GM12873 (cell line): ENCODE results near the gene S100A1.

ENCODE experiments used
- CTCF ChIP-seq: IDR thresholded peaks from 2 replicates; pipeline ENCODE4 v1.5.1; 2012; ENCODE audit warnings: low read depth, mild to moderate bottlenecking, moderate library complexity, low read length, control low read depth; ENCODE audit not compliant: insufficient read depth; ENCODE audit errors: missing control alignments

The S100A1 gene

DNA sequence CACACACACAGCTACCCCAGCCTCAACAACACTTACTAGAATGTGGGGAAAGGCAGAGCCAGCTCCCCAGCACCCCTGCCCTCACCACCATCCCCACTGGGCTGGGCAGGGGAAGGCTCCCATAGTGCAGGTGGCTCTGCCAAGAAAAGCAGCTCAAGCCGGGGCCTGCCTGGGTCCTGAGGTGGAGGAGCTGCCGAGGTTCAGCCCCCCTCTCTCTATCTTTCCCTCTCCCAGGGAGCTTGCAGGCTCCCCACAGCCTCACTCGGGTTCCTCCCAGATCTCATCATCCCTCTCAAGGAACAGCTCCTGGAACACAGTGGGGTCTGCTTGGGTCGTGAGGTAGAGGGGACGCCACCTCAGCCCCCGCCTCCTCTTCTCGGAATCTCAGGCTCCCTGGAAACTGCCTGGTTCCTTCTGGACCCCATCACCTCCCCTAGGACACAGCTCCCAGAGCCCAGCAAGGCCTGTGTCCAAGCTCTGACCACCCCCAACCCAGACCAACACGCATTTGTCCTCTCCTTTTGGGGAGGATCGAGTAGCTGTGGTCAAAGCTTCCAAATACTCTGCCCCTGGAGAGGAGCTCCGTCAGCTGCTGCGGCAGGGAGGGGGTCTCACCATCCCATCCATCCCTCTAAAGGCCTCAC lies 16.0 kb upstream of the S100A1 start:
- no peak for TF ChIP-seq CTCF

GRCh38 chr1:153612755-153613331 lies 15.4 kb upstream of the S100A1 start, which contains the start of gene S100A16:
TSS of gene S100A16 (minus strand) at chr1:153613137. CDS start at chr1:153608151, 4,986 bp downstream.
- TF ChIP-seq CTCF = no peak

DNA sequence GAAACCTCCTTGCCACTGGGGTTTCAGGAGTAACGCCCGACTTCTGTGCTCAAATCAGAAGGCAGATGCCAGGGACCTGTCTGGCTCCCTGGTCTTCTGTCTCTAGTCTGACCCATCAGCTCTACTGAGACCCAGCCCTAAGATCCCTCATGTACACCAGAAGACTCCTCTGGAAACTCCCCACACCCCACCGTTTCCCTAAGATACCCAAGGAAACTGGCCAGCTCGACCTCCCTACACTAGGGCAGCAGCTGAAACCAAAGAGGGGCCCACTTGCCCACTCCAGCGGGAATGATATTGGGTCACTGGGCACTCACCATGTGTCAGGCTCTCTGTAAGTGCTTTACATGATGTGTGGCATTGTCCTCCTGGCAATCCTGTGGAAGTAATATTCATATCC lies 14.8 kb upstream of the S100A1 start:
- TF ChIP-seq CTCF = no peak

GRCh38 chr1:153614189-153614900 lies 13.9 kb upstream of the S100A1 start:
- TF ChIP-seq CTCF = no peak

GRCh38 chr1:153614906-153615305 lies 13.3 kb upstream of the S100A1 start:
- no peak for TF ChIP-seq CTCF

DNA sequence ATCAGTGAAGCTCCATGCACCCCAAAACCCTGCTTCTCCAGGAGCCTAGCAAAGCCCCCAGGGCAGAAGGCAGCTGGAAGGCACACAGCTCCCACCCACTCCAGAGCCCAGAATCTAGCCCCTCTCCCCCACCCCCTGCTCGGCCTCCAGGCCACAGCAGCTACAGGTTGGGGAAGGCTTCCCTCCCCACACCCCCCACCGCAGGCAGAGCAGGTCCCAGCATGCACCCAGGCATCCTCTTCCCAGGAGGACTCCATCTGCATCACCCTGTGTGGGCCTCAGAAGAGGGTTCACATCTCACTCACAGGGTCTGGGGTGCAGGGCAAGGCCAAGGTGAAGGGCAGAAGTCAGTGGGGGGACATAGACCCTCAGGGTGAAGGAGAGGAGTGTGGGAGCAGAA lies 12.8 kb upstream of the S100A1 start:
- no peak for TF ChIP-seq CTCF

DNA sequence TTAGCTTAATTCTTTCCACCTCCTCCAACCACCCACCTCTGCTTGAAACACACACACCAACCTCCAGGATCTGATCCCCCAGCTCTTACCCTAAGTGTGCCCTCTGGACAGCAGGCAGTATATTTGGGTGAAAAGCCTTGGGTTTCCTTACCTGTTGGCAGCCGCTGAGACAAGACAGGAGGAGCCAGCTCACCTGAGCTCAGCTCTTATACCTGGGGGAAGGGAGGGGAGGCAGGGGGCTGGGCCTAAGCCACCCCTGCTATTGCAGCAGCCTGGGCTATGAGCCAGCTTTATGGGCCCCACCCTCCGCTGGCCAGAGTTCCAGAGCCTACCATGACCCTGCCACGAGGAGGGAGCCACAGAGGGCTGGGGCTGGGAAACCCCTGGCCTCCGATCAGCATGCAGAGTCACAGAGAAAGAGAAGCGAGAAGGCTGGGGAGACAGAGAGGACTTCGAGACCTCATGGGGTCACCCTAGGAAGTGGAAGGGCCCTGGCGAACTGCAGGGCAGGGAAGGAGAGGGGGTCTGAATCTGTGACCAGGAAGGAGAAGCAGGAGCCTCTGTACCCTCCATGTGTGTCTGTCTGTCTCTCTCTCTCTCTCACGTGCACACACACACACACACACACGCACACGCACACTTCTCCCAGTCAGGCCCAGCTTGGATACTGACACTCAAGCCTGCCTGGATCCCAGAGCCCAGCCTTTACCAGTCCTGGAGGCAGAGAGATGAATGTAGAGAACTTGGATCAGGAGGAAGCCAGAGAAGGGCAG lies 11.9 kb upstream of the S100A1 start, which contains the start of gene S100A14:
S100A14 (minus strand) TSS at position 182 of the 773 bp plus-strand sequence. CDS start 467 bp downstream, outside the sequence.
- no peak for TF ChIP-seq CTCF
